ENCODE measurements around the gene NLRP12.
A peak's percentile ranks its signal among the peaks of the same experiment; 100 is the strongest.

The NLRP12 gene

DNA sequence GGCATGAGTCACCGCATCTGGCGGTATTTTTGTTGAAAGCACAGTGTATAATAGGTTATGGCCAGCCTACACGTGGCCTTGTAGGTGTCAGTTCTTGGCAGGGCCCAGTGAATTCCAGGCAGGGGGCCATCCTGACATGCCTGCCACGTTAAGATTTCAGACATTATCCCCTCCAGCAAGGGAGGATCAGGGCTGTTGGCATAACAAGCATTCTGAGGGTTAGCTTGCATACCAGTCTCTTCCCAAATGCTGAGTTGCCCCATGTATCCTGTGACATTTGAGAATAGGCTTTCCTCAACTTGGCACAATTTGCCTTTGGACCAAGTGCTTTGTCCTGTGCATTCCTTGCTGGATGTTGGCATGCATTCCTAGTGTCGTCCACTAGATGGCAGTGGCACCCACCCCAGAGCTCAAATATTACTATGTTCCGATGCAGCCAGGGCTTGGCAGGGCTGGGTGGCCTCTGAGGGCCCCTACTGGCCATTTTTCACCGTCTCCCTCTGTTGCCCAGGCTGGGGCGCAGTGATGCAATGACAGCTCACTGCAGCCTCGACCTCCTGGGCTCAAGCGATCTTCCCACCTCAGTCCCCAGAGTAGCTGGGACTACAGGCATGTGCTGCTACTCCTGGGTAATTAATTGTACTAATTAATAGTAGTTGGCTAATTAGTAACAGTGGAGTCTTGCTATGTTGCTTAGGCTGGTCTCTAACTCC lies 31.2 kb downstream of the NLRP12 start:
- peak; percentile 100 for ATAC-seq
- no peak for TF ChIP-seq TOX (CRISPR knock-in tag; IDR thresholded peaks at IDR 0.05; ENCODE audit: borderline replicate concordance)
- no peak for TF ChIP-seq SNAI2 (CRISPR knock-in tag; IDR thresholded peaks at IDR 0.05)
- TF ChIP-seq ZNF565 (CRISPR knock-in tag; conservative IDR thresholded peaks at IDR 0.05; ENCODE audit: low read depth), result 0 out of 2 replicates have a peak, but pooled peaks have one; percentile 55

DNA sequence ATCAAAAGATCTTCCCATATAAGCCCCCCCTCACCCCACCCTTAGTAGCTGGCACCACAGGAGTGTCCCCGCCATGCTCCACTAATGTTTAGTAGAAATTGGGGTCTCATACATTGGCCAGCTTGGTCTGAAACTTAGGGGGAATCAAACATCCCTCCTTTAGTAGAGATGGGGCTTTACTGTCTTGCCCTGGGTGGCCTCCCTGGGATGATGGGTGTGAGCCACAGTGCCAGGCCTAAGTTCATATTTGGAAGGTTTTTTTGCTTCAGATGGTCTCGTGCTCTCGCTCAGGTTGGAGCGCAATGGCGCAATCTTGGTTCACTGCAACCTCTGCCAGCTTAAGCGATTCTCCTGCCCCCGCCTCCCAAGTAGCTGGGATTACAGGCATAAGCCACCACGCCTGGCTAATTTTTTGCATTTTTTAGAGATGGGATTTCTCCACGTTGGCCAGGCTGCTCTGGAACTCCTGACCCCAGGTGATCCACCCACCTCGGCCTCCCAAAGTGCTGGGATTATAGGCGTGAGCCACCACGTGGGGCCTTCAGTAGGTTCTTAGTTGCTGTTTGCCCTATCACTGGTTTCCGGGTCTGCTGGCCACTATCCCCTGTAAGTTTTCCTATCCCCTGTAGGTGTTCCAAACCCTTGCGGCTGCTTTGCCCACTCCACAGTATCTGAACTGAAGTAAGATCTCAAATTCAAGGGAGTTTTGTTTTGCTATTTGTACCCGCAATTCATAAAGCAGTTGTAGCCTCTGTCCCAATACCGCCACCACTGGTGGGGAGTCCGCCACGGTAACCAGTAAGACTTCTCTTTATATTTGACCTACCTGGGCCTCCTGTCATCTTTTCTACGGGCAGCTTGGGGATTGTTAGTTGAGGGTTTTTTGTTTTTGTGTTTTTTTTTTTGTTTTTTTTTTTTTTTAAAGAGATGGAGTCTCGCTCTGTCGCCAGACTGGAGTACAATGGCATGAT lies 34.1 kb downstream of the NLRP12 start:
- TF ChIP-seq, protein P1, sequence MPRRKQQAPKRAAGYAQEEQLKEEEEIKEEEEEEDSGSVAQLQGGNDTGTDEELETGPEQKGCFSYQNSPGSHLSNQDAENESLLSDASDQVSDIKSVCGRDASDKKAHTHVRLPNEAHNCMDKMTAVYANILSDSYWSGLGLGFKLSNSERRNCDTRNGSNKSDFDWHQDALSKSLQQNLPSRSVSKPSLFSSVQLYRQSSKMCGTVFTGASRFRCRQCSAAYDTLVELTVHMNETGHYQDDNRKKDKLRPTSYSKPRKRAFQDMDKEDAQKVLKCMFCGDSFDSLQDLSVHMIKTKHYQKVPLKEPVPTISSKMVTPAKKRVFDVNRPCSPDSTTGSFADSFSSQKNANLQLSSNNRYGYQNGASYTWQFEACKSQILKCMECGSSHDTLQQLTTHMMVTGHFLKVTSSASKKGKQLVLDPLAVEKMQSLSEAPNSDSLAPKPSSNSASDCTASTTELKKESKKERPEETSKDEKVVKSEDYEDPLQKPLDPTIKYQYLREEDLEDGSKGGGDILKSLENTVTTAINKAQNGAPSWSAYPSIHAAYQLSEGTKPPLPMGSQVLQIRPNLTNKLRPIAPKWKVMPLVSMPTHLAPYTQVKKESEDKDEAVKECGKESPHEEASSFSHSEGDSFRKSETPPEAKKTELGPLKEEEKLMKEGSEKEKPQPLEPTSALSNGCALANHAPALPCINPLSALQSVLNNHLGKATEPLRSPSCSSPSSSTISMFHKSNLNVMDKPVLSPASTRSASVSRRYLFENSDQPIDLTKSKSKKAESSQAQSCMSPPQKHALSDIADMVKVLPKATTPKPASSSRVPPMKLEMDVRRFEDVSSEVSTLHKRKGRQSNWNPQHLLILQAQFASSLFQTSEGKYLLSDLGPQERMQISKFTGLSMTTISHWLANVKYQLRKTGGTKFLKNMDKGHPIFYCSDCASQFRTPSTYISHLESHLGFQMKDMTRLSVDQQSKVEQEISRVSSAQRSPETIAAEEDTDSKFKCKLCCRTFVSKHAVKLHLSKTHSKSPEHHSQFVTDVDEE (CRISPR knock-in tag; IDR thresholded peaks at IDR 0.05), result no peak

DNA sequence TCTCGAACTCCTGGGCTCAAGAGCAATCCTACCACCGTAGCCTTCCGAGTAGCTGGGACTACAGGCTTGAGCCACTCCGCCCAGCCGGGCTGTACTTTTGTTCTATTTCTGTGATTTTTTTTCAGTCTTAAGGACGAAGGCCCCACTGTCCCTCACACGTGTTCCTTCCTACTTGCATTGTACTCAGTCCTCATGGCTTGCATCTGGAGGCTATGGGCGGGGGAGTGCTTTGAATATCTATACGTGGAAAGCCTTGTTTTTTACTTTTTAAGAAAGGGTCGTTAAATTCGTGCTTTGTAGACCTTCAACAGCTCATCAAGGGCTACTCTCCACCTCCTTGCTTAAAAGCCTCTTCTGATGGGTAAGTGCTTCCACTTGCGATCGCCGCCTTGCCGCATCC lies 36.8 kb downstream of the NLRP12 start:
- no peak for ATAC-seq
- no peak for TF ChIP-seq TOX (CRISPR knock-in tag; IDR thresholded peaks at IDR 0.05; ENCODE audit: borderline replicate concordance)
- TF ChIP-seq, protein P2, sequence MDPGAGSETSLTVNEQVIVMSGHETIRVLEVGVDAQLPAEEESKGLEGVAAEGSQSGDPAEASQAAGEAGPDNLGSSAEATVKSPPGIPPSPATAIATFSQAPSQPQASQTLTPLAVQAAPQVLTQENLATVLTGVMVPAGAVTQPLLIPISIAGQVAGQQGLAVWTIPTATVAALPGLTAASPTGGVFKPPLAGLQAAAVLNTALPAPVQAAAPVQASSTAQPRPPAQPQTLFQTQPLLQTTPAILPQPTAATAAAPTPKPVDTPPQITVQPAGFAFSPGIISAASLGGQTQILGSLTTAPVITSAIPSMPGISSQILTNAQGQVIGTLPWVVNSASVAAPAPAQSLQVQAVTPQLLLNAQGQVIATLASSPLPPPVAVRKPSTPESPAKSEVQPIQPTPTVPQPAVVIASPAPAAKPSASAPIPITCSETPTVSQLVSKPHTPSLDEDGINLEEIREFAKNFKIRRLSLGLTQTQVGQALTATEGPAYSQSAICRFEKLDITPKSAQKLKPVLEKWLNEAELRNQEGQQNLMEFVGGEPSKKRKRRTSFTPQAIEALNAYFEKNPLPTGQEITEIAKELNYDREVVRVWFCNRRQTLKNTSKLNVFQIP (CRISPR knock-in tag; IDR thresholded peaks at IDR 0.05; ENCODE audit: borderline replicate concordance, low read depth), result no peak
- no peak for TF ChIP-seq SNAI2 (CRISPR knock-in tag; IDR thresholded peaks at IDR 0.05)
- TF ChIP-seq ARNTL (CRISPR knock-in tag; IDR thresholded peaks at IDR 0.05; ENCODE audit: borderline replicate concordance, low read depth), result no peak
- TF ChIP-seq, protein P1 (CRISPR knock-in tag; IDR thresholded peaks at IDR 0.05), result no peak
- no peak for TF ChIP-seq ZFP30 (CRISPR knock-in tag; IDR thresholded peaks at IDR 0.05)
- TF ChIP-seq TCF4 (CRISPR knock-in tag; IDR thresholded peaks at IDR 0.05; ENCODE audit: borderline replicate concordance), result no peak
- TF ChIP-seq, protein P3, sequence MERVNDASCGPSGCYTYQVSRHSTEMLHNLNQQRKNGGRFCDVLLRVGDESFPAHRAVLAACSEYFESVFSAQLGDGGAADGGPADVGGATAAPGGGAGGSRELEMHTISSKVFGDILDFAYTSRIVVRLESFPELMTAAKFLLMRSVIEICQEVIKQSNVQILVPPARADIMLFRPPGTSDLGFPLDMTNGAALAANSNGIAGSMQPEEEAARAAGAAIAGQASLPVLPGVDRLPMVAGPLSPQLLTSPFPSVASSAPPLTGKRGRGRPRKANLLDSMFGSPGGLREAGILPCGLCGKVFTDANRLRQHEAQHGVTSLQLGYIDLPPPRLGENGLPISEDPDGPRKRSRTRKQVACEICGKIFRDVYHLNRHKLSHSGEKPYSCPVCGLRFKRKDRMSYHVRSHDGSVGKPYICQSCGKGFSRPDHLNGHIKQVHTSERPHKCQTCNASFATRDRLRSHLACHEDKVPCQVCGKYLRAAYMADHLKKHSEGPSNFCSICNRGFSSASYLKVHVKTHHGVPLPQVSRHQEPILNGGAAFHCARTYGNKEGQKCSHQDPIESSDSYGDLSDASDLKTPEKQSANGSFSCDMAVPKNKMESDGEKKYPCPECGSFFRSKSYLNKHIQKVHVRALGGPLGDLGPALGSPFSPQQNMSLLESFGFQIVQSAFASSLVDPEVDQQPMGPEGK (CRISPR knock-in tag; IDR thresholded peaks at IDR 0.05; ENCODE audit: borderline replicate concordance), result no peak
- TF ChIP-seq PPARA (CRISPR knock-in tag; IDR thresholded peaks at IDR 0.05; ENCODE audit: borderline replicate concordance), result no peak
- no peak for TF ChIP-seq ZNF565 (CRISPR knock-in tag; conservative IDR thresholded peaks at IDR 0.05; ENCODE audit: low read depth)
- no peak for TF ChIP-seq BACH2 (CRISPR knock-in tag; IDR thresholded peaks at IDR 0.05; ENCODE audit: borderline replicate concordance)
- TF ChIP-seq, protein P4, sequence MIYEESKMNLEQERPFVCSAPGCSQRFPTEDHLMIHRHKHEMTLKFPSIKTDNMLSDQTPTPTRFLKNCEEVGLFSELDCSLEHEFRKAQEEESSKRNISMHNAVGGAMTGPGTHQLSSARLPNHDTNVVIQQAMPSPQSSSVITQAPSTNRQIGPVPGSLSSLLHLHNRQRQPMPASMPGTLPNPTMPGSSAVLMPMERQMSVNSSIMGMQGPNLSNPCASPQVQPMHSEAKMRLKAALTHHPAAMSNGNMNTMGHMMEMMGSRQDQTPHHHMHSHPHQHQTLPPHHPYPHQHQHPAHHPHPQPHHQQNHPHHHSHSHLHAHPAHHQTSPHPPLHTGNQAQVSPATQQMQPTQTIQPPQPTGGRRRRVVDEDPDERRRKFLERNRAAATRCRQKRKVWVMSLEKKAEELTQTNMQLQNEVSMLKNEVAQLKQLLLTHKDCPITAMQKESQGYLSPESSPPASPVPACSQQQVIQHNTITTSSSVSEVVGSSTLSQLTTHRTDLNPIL (CRISPR knock-in tag; IDR thresholded peaks at IDR 0.05; ENCODE audit: low read depth), result no peak
- no peak for TF ChIP-seq GLIS3 (CRISPR knock-in tag; IDR thresholded peaks at IDR 0.05)
- TF ChIP-seq ZNF70 (CRISPR knock-in tag; IDR thresholded peaks at IDR 0.05), result no peak
- TF ChIP-seq CSDC2 (CRISPR knock-in tag; IDR thresholded peaks at IDR 0.05), result no peak

More for the DNA sequence above, 34.1 kb downstream of the NLRP12 start:
- ATAC-seq, result no peak

Measured in SK-N-SH treated with all-trans-retinoic acid at 6 μM for 48 hours (cell line).